GM23338 (cell line): ENCODE measurements around the gene ERCC1. TPM values are rescaled to one million over a fixed set of nuclear protein-coding genes. Genes with fewer than 3 reads are reported as not detected.

Source experiments
- ATAC-seq: fragments of 200-7000 bp; cut with Tn5 transposase; 3 replicates; pipeline ENCODE4 v1.9.1; 2020
- DNase-seq: peaks from one replicate; pipeline ENCODE4 v3.0.0-alpha.2; 2015; ENCODE audit warnings: low spot score
- H2AFZ ChIP-seq: fragments of 200-600 bp; sonication (generic); 2 replicates; pipeline ENCODE4 v1.8.0; 2016; ENCODE audit warnings: antibody characterized with exemption, mild to moderate bottlenecking, moderate library complexity
- H3F3A ChIP-seq: fragments of 200-600 bp; sonication (generic); replicated peaks from 2 replicates; pipeline ENCODE4 v1.8.0; 2017; ENCODE audit warnings: antibody characterized with exemption, mixed run types, low read depth
- H3K27ac ChIP-seq: fragments of 200-600 bp; sonication (generic); 2 replicates; pipeline ENCODE4 v1.6.1; 2016; ENCODE audit warnings: low read depth
- H3K27me3 ChIP-seq: fragments of 200-600 bp; sonication (generic); 2 replicates; pipeline ENCODE4 v1.8.0; 2016; ENCODE audit warnings: mild to moderate bottlenecking, mixed run types, moderate library complexity; ENCODE audit not compliant: insufficient read depth
- H3K36me3 ChIP-seq: fragments of 200-600 bp; sonication (generic); 2 replicates; pipeline ENCODE4 v1.8.0; 2016; ENCODE audit warnings: mild to moderate bottlenecking; ENCODE audit not compliant: insufficient read depth
- H3K4me1 ChIP-seq: fragments of 200-600 bp; sonication (generic); 2 replicates; pipeline ENCODE4 v1.8.0; 2016; ENCODE audit warnings: mild to moderate bottlenecking, moderate library complexity; ENCODE audit not compliant: insufficient read depth
- H3K4me2 ChIP-seq: fragments of 200-600 bp; sonication (generic); 2 replicates; pipeline ENCODE4 v1.7.1; 2017; ENCODE audit warnings: mixed run types
- H3K4me3 ChIP-seq: fragments of 200-600 bp; sonication (generic); 2 replicates; pipeline ENCODE4 v1.6.1; 2016; ENCODE audit warnings: mixed run types
- H3K79me2 ChIP-seq: fragments of 200-600 bp; sonication (generic); replicated peaks from 2 replicates; pipeline ENCODE4 v1.8.0; 2017; ENCODE audit warnings: mild to moderate bottlenecking; ENCODE audit not compliant: insufficient read depth
- H3K9me2 ChIP-seq: fragments of 200-600 bp; sonication (generic); 2 replicates; pipeline ENCODE4 v1.8.0; 2017; ENCODE audit not compliant: insufficient read depth
- H4K20me1 ChIP-seq: fragments of 200-600 bp; sonication (generic); replicated peaks from 2 replicates; pipeline ENCODE4 v1.8.0; 2017; ENCODE audit warnings: mild to moderate bottlenecking; ENCODE audit not compliant: insufficient read depth
- H3K27ac Mint-ChIP-seq: 2 replicates; pipeline ENCODE4 v1.8.0; 2020; ENCODE audit warnings: inconsistent platforms, mild to moderate bottlenecking, moderate library complexity, mixed read lengths
- H3K27me3 Mint-ChIP-seq: 3 replicates; pipeline ENCODE4 v1.8.0; 2022; ENCODE audit warnings: low read depth, mild to moderate bottlenecking, moderate library complexity, mixed read lengths, inconsistent platforms; ENCODE audit not compliant: insufficient read depth, poor library complexity
- H3K36me3 Mint-ChIP-seq: 3 replicates; pipeline ENCODE4 v1.8.0; 2021; ENCODE audit warnings: low read depth, mild to moderate bottlenecking, inconsistent platforms, moderate library complexity, mixed read lengths
- H3K4me1 Mint-ChIP-seq: 3 replicates; pipeline ENCODE4 v1.8.0; 2020; ENCODE audit warnings: mild to moderate bottlenecking, inconsistent platforms, mixed read lengths
- H3K4me3 Mint-ChIP-seq: 3 replicates; pipeline ENCODE4 v1.8.0; 2021; ENCODE audit warnings: moderate library complexity, mild to moderate bottlenecking, inconsistent platforms, mixed read lengths
- H3K9me3 Mint-ChIP-seq: 3 replicates; pipeline ENCODE4 v1.8.0; 2020; ENCODE audit warnings: moderate library complexity, mild to moderate bottlenecking, inconsistent platforms, mixed read lengths
- CTCF ChIP-seq, 2 experiments: fragments of 200-600 bp in 1 of 2; sonication (generic) in 1 of 2; conservative IDR thresholded peaks; 2 replicates each; pipeline versions ENCODE4 v1.5.1 to v1.6.1; 2016 to 2017; ENCODE audit warnings: antibody characterized with exemption in 2 of 2, low read depth in 2 of 2, mild to moderate bottlenecking in 2 of 2, moderate library complexity in 1 of 2
- ETS1 ChIP-seq: IDR thresholded peaks from 2 replicates; pipeline ENCODE4 v1.6.1; 2016; ENCODE audit warnings: antibody characterized with exemption
- EZH2 ChIP-seq: fragments of 200-600 bp; sonication (generic); IDR thresholded peaks from one replicate; pipeline ENCODE4 v1.8.0; 2017; ENCODE audit warnings: antibody characterized with exemption, mild to moderate bottlenecking, low read depth; ENCODE audit not compliant: unreplicated experiment
- NANOG ChIP-seq: IDR thresholded peaks from 2 replicates; pipeline ENCODE4 v1.6.1; 2016; ENCODE audit warnings: antibody characterized with exemption, borderline replicate concordance
- POLR2AphosphoS5 ChIP-seq: IDR thresholded peaks from 2 replicates; pipeline ENCODE4 v1.6.1; 2016; ENCODE audit warnings: antibody characterized with exemption, low read depth
- ZNF331 ChIP-seq: fragments of 250-450 bp; sonication (Bioruptor Pico); IDR thresholded peaks from 2 replicates; pipeline ENCODE4 v1.5.0; 2020; ENCODE audit warnings: low read depth, mild to moderate bottlenecking, moderate library complexity
- polyA plus RNA-seq: library from polyadenylated mRNA; unstranded; fragments of >200 nt; fragmentation: Nextera tagmentation; extraction: Ambion mirVana; gene quantifications from 2 replicates; pipeline ENCODE4 v1.2.1, GENCODE V29; 2016
- total RNA-seq: library from RNA; depleted of rRNA; stranded (reverse); fragments of >200 nt; shearing (Covaris generic); gene quantifications from 2 replicates; pipeline ENCODE4 v1.2.3, GENCODE V29; 2014

Gene ERCC1
- total and polyA plus RNA-seq, 2 experiments from 2014 or later = 39.0 to 52.3 TPM

- H4K20me1 ChIP-seq = peaks cover 25% of the 10 kb centered on the region
- peaks cover 22% of the 10 kb centered on the region; the same call in 1 of the 2 replicates for H3F3A ChIP-seq
- H3K27ac ChIP-seq = no peak overlapping the region
- ATAC-seq (no peak), DNase-seq (no peak)
- peaks cover 24% of the 10 kb centered on the region for H3K4me1 ChIP-seq
- H3K27me3 ChIP-seq = peaks cover 64% of the 10 kb centered on the region
- no peak for TF ChIP-seq POLR2AphosphoS5
- no peaks in the 10 kb centered on the region; the same call in 1 of the 2 replicates for H3K79me2 ChIP-seq
- H3K4me3 Mint-ChIP-seq = no peak overlapping the region
- H2AFZ ChIP-seq = no peak overlapping the region
- H3K4me1 Mint-ChIP-seq = peaks cover 24% of the 10 kb centered on the region
- no peak overlapping the region for H3K4me2 ChIP-seq
- no peaks in the 10 kb centered on the region; the same call in 2 of the 3 replicates for H3K36me3 Mint-ChIP-seq
- peaks cover 58% of the 10 kb centered on the region for H3K27me3 Mint-ChIP-seq
- peaks cover 3% of the 10 kb centered on the region; the same call in 2 of the 3 replicates for H3K9me3 Mint-ChIP-seq
- H3K9me2 ChIP-seq = no peaks in the 10 kb centered on the region
- H3K36me3 ChIP-seq = no peaks in the 10 kb centered on the region
- H3K4me3 ChIP-seq = no peak overlapping the region
- H3K27ac Mint-ChIP-seq = no peak overlapping the region
These were observed 23.5 kb downstream of the ERCC1 start for GRCh38 chr19:45400192-45400591.

GRCh38 chr19:45395821-45396617, 27.7 kb downstream of the ERCC1 start:
- Histone ChIP-seq H3K4me1 (peaks cover 4% of the 10 kb centered on the region; the same call in 1 of the 2 replicates), H2AFZ (no peak overlapping the region), H3K79me2 (no peaks in the 10 kb centered on the region), H3K27me3 (peaks cover 46% of the 10 kb centered on the region), H3F3A (peaks cover 2% of the 10 kb centered on the region; the same call in 1 of the 2 replicates), H3K9me2 (no peaks in the 10 kb centered on the region), H4K20me1 (peaks cover 7% of the 10 kb centered on the region), H3K4me2 (peak overlapping the region; percentile 86), H3K4me3 (peak overlapping the region; percentile 67), H3K36me3 (no peaks in the 10 kb centered on the region), H3K27ac (no peak overlapping the region)
- DNase-seq (peak; percentile 97), ATAC-seq (peak; percentile 72)
- H3K9me3 Mint-ChIP-seq = peaks cover 3% of the 10 kb centered on the region; the same call in 2 of the 3 replicates
- no peak for TF ChIP-seq NANOG
- TF ChIP-seq CTCF (conservative IDR thresholded peaks at IDR 0.05; ENCODE audit: low read depth in 2 of 2) = peak; percentile 53 to 79
- TF ChIP-seq EZH2 = peak; percentile 57
- H3K27me3 Mint-ChIP-seq = peaks cover 39% of the 10 kb centered on the region
- H3K4me3 Mint-ChIP-seq = peak overlapping the region; percentile 73
- H3K36me3 Mint-ChIP-seq = no peaks in the 10 kb centered on the region; the same call in 1 of the 3 replicates
- H3K27ac Mint-ChIP-seq = no peak overlapping the region
- peaks cover 8% of the 10 kb centered on the region for H3K4me1 Mint-ChIP-seq

GRCh38 chr19:45391871-45392665, 31.6 kb downstream of the ERCC1 start:
- Histone ChIP-seq H4K20me1 (no peaks in the 10 kb centered on the region), H3K9me2 (no peaks in the 10 kb centered on the region), H3F3A (peaks cover 6% of the 10 kb centered on the region; the same call in 1 of the 2 replicates), H3K4me1 (no peaks in the 10 kb centered on the region; the same call in 1 of the 2 replicates), H3K36me3 (no peaks in the 10 kb centered on the region), H3K4me3 (no peak overlapping the region), H3K27ac (no peak overlapping the region), H3K79me2 (no peaks in the 10 kb centered on the region), H3K4me2 (no peak overlapping the region), H3K27me3 (peaks cover 24% of the 10 kb centered on the region), H2AFZ (no peak overlapping the region)
- no peak for ATAC-seq
- peaks cover 8% of the 10 kb centered on the region for H3K4me1 Mint-ChIP-seq
- no peaks in the 10 kb centered on the region; the same call in 1 of the 3 replicates for H3K36me3 Mint-ChIP-seq
- H3K4me3 Mint-ChIP-seq = no peak overlapping the region
- DNase-seq = no peak
- peaks cover 19% of the 10 kb centered on the region for H3K27me3 Mint-ChIP-seq
- TF ChIP-seq ETS1 (no peak), ZNF331 (CRISPR knock-in tag) (no peak)
- no peaks in the 10 kb centered on the region for H3K9me3 Mint-ChIP-seq
- H3K27ac Mint-ChIP-seq = no peak overlapping the region
